Measurements from ENCODE around the gene TENT4B.
"Not testable (repeated sequence)": the region's sequence is repeated elsewhere in the genome, so short reads cannot be mapped to it uniquely, and the experiment has no call there.

TENT4B gene

GRCh38 chr16:50238868-50239301 lies 85.8 kb downstream of the TENT4B start:
- Histone ChIP-seq H3K9me3 (ENCODE audit: insufficient read depth, low read depth, low read length) (no peaks in the 10 kb centered on the region), H3K18ac (ENCODE audit: low read length) (no peak overlapping the region), H4K8ac (ENCODE audit: low read depth, low read length) (no peak overlapping the region), H3K27ac (ENCODE audit: low read depth, low read length) (no peak overlapping the region), H3K4me3 (ENCODE audit: low read depth, low read length) (no peak overlapping the region), H3K4me1 (ENCODE audit: control insufficient read depth in 1 of 2, insufficient read depth in 2 of 2, low read length in 2 of 2) (no peaks in the 10 kb centered on the region), H3K79me1 (ENCODE audit: low read length) (no peaks in the 10 kb centered on the region), H2AK5ac (ENCODE audit: low read length) (no peak overlapping the region), H3K4ac (ENCODE audit: low read depth, low read length) (no peak overlapping the region), H3K23ac (ENCODE audit: low read length) (no peak overlapping the region), H2AFZ (ENCODE audit: insufficient read depth, low read length, poor library complexity) (no peak overlapping the region), H3K79me2 (ENCODE audit: control insufficient read depth, insufficient read depth, low read length, poor library complexity) (no peaks in the 10 kb centered on the region), H4K12ac (ENCODE audit: low read depth, low read length) (no peak overlapping the region), H3K36me3 (ENCODE audit: control insufficient read depth in 1 of 2, insufficient read depth in 2 of 2, low read length in 2 of 2) (no peaks in the 10 kb centered on the region), H3K4me2 (ENCODE audit: low read length) (no peak overlapping the region), H3K27me3 (ENCODE audit: insufficient read depth, low read length) (no peaks in the 10 kb centered on the region), H2BK5ac (ENCODE audit: low read depth, low read length, poor library complexity) (no peak overlapping the region), H2BK120ac (ENCODE audit: insufficient read depth, low read length, poor library complexity) (no peak overlapping the region), H4K91ac (ENCODE audit: low read depth, low read length) (no peak overlapping the region), H3K14ac (ENCODE audit: low read length) (no peak overlapping the region), H2BK12ac (ENCODE audit: low read length) (no peak overlapping the region), H3K9ac (ENCODE audit: low read length) (no peak overlapping the region)
- DNase-seq = no peak
- WGBS (ENCODE audit: extremely low coverage, insufficient coverage, insufficient read length) = no CpG with 5 or more reads among the region's 5 CpGs

- not testable (repeated sequence) for H3K4me3 ChIP-seq (ENCODE audit: low read depth, low read length); H3K79me2 ChIP-seq (ENCODE audit: control insufficient read depth, insufficient read depth, low read length, poor library complexity); H2BK120ac ChIP-seq (ENCODE audit: insufficient read depth, low read length, poor library complexity); DNase-seq; H3K9ac ChIP-seq (ENCODE audit: low read length); H4K91ac ChIP-seq (ENCODE audit: low read depth, low read length); H3K9me3 ChIP-seq (ENCODE audit: insufficient read depth, low read depth, low read length); H2AK5ac ChIP-seq (ENCODE audit: low read length); H3K23ac ChIP-seq (ENCODE audit: low read length); H3K36me3 ChIP-seq (ENCODE audit: control insufficient read depth in 1 of 2, insufficient read depth in 2 of 2, low read length in 2 of 2); H4K8ac ChIP-seq (ENCODE audit: low read depth, low read length); H3K27me3 ChIP-seq (ENCODE audit: insufficient read depth, low read length); H3K27ac ChIP-seq (ENCODE audit: low read depth, low read length); H4K12ac ChIP-seq (ENCODE audit: low read depth, low read length); H3K14ac ChIP-seq (ENCODE audit: low read length); H3K4me2 ChIP-seq (ENCODE audit: low read length); H3K4ac ChIP-seq (ENCODE audit: low read depth, low read length); H3K18ac ChIP-seq (ENCODE audit: low read length); H2BK12ac ChIP-seq (ENCODE audit: low read length); H3K79me1 ChIP-seq (ENCODE audit: low read length); H2AFZ ChIP-seq (ENCODE audit: insufficient read depth, low read length, poor library complexity); H2BK5ac ChIP-seq (ENCODE audit: low read depth, low read length, poor library complexity)
- peaks cover 10 to 17% of the 10 kb centered on the region in 2 experiments for H3K4me1 ChIP-seq (ENCODE audit: control insufficient read depth in 1 of 2, insufficient read depth in 2 of 2, low read length in 2 of 2)
- no CpG with 5 or more reads among the region's 6 CpGs for WGBS (ENCODE audit: extremely low coverage, insufficient coverage, insufficient read length)
Observed at GRCh38 chr16:50243024-50243423, 89.9 kb downstream of the TENT4B start.

GRCh38 chr16:50244140-50244503 lies 91.0 kb downstream of the TENT4B start:
- Histone ChIP-seq H3K27me3 (ENCODE audit: insufficient read depth, low read length) (no peaks in the 10 kb centered on the region), H2AFZ (ENCODE audit: insufficient read depth, low read length, poor library complexity) (no peak overlapping the region), H3K36me3 (ENCODE audit: control insufficient read depth in 1 of 2, insufficient read depth in 2 of 2, low read length in 2 of 2) (no peaks in the 10 kb centered on the region), H4K8ac (ENCODE audit: low read depth, low read length) (no peak overlapping the region), H3K23ac (ENCODE audit: low read length) (no peak overlapping the region), H2BK12ac (ENCODE audit: low read length) (no peak overlapping the region), H3K4me2 (ENCODE audit: low read length) (no peak overlapping the region), H2AK5ac (ENCODE audit: low read length) (no peak overlapping the region), H2BK5ac (ENCODE audit: low read depth, low read length, poor library complexity) (no peak overlapping the region), H3K27ac (ENCODE audit: low read depth, low read length) (no peak overlapping the region), H3K9ac (ENCODE audit: low read length) (no peak overlapping the region), H3K18ac (ENCODE audit: low read length) (no peak overlapping the region), H3K4me1 (ENCODE audit: control insufficient read depth in 1 of 2, insufficient read depth in 2 of 2, low read length in 2 of 2) (peaks cover 10 to 17% of the 10 kb centered on the region in 2 experiments), H3K4me3 (ENCODE audit: low read depth, low read length) (no peak overlapping the region), H3K14ac (ENCODE audit: low read length) (no peak overlapping the region), H4K91ac (ENCODE audit: low read depth, low read length) (no peak overlapping the region), H4K12ac (ENCODE audit: low read depth, low read length) (no peak overlapping the region), H2BK120ac (ENCODE audit: insufficient read depth, low read length, poor library complexity) (no peak overlapping the region), H3K79me1 (ENCODE audit: low read length) (peaks cover 7% of the 10 kb centered on the region), H3K79me2 (ENCODE audit: control insufficient read depth, insufficient read depth, low read length, poor library complexity) (peaks cover 5% of the 10 kb centered on the region), H3K4ac (ENCODE audit: low read depth, low read length) (no peak overlapping the region), H3K9me3 (ENCODE audit: insufficient read depth, low read depth, low read length) (peaks cover 2% of the 10 kb centered on the region)
- no CpG with 5 or more reads among the region's 9 CpGs for WGBS (ENCODE audit: extremely low coverage, insufficient coverage, insufficient read length)
- peak in 1 of 2 donors; percentile 51 for DNase-seq

- no peak overlapping the region for H3K4ac ChIP-seq (ENCODE audit: low read depth, low read length)
- H2AK5ac ChIP-seq (ENCODE audit: low read length) = no peak overlapping the region
- H3K9me3 ChIP-seq (ENCODE audit: insufficient read depth, low read depth, low read length) = peaks cover 2% of the 10 kb centered on the region
- H3K9ac ChIP-seq (ENCODE audit: low read length) = no peak overlapping the region
- H3K36me3 ChIP-seq (ENCODE audit: control insufficient read depth in 1 of 2, insufficient read depth in 2 of 2, low read length in 2 of 2) = no peaks in the 10 kb centered on the region
- H3K79me2 ChIP-seq (ENCODE audit: control insufficient read depth, insufficient read depth, low read length, poor library complexity) = peaks cover 5% of the 10 kb centered on the region
- H2AFZ ChIP-seq (ENCODE audit: insufficient read depth, low read length, poor library complexity) = no peak overlapping the region
- peaks cover 10 to 17% of the 10 kb centered on the region in 2 experiments for H3K4me1 ChIP-seq (ENCODE audit: control insufficient read depth in 1 of 2, insufficient read depth in 2 of 2, low read length in 2 of 2)
- H3K4me3 ChIP-seq (ENCODE audit: low read depth, low read length) = no peak overlapping the region
- no peak overlapping the region for H3K14ac ChIP-seq (ENCODE audit: low read length)
- WGBS (ENCODE audit: extremely low coverage, insufficient coverage, insufficient read length) = no CpG with 5 or more reads among the region's 33 CpGs
- peak; percentile 64 to 66 for DNase-seq
- H3K18ac ChIP-seq (ENCODE audit: low read length) = no peak overlapping the region
- no peak overlapping the region for H2BK120ac ChIP-seq (ENCODE audit: insufficient read depth, low read length, poor library complexity)
- peaks cover 7% of the 10 kb centered on the region for H3K79me1 ChIP-seq (ENCODE audit: low read length)
- H2BK12ac ChIP-seq (ENCODE audit: low read length) = peak overlapping the region; percentile 11
- H3K4me2 ChIP-seq (ENCODE audit: low read length) = peak overlapping the region; percentile 89
- no peaks in the 10 kb centered on the region for H3K27me3 ChIP-seq (ENCODE audit: insufficient read depth, low read length)
- no peak overlapping the region for H2BK5ac ChIP-seq (ENCODE audit: low read depth, low read length, poor library complexity)
- no peak overlapping the region for H4K12ac ChIP-seq (ENCODE audit: low read depth, low read length)
- no peak overlapping the region for H4K8ac ChIP-seq (ENCODE audit: low read depth, low read length)
- H3K27ac ChIP-seq (ENCODE audit: low read depth, low read length) = no peak overlapping the region
- H4K91ac ChIP-seq (ENCODE audit: low read depth, low read length) = no peak overlapping the region
- no peak overlapping the region for H3K23ac ChIP-seq (ENCODE audit: low read length)
Observed at GRCh38 chr16:50244504-50245416, 91.7 kb downstream of the TENT4B start.
